Thymus (tissue), 2 donors: Measurements from ENCODE around the gene RCBTB2. TPM values are rescaled to one million over a fixed set of nuclear protein-coding genes. Genes with fewer than 3 reads are reported as not detected.

ENCODE experiments used
- polyA plus RNA-seq: library from polyadenylated mRNA; stranded (reverse); fragments of 200-250 nt; gene quantifications from one replicate; pipeline ENCODE4 v1.2.3, GENCODE V29; 2013
- total RNA-seq: library from RNA; stranded (reverse); fragments of 120-200 nt; gene quantifications from one replicate; pipeline ENCODE4 v1.2.4, GENCODE V29; 2013
- donor health status: healthy.

Gene RCBTB2
- total and polyA plus RNA-seq, 2 donors = 16.7 to 34.8 TPM

Other genes with a start within 250 kb of the RCBTB2 start
- 52.3 TPM for gene RB1, start 229.3 kb downstream of the RCBTB2 start, total RNA-seq
- 30.2 TPM for gene RB1, start 229.3 kb downstream of the RCBTB2 start, polyA plus RNA-seq
- 73.8 TPM for gene LPAR6, start 120.0 kb downstream of the RCBTB2 start, total RNA-seq
- 157 TPM for gene LPAR6, start 120.0 kb downstream of the RCBTB2 start, polyA plus RNA-seq
- 1.9 TPM for gene CYSLTR2, start 120.8 kb upstream of the RCBTB2 start, total RNA-seq
- gene CYSLTR2, start 120.8 kb upstream of the RCBTB2 start, polyA plus RNA-seq = 2.2 TPM